Neural progenitor cell (in vitro differentiated cells): ENCODE data around the gene RGPD3. TPM values are rescaled to one million over a fixed set of nuclear protein-coding genes. Genes with fewer than 3 reads are reported as not detected.
"Not testable (repeated sequence)": the region's sequence is repeated elsewhere in the genome, so short reads cannot be mapped to it uniquely, and the experiment has no call there.

ENCODE experiments used
- DNase-seq: peaks from one replicate; pipeline ENCODE4 v3.0.0-alpha.2; 2016; ENCODE audit warnings: low spot score
- H2AFZ ChIP-seq: fragments of 200-600 bp; sonication (generic); replicated peaks from 2 replicates; pipeline ENCODE4 v1.6.1; 2016; ENCODE audit warnings: antibody characterized with exemption
- H3F3A ChIP-seq: fragments of 200-600 bp; sonication (generic); 2 replicates; pipeline ENCODE4 v1.6.1; 2016; ENCODE audit warnings: antibody characterized with exemption, low read depth
- H3K27ac ChIP-seq: fragments of 200-600 bp; sonication (generic); 2 replicates; pipeline ENCODE4 v1.5.1; 2016; ENCODE audit warnings: mild to moderate bottlenecking
- H3K27me3 ChIP-seq: fragments of 200-600 bp; sonication (generic); 2 replicates; pipeline ENCODE4 v1.6.1; 2016; ENCODE audit warnings: mild to moderate bottlenecking, moderate library complexity
- H3K36me3 ChIP-seq: fragments of 200-600 bp; sonication (generic); 2 replicates; pipeline ENCODE4 v1.5.1; 2016
- H3K4me1 ChIP-seq: fragments of 200-600 bp; sonication (generic); 2 replicates; pipeline ENCODE4 v1.6.1; 2016; ENCODE audit warnings: mixed run types
- H3K4me2 ChIP-seq: fragments of 200-600 bp; sonication (generic); 2 replicates; pipeline ENCODE4 v1.6.1; 2016
- H3K4me3 ChIP-seq: fragments of 200-600 bp; sonication (generic); 2 replicates; pipeline ENCODE4 v1.5.1; 2016
- H3K79me2 ChIP-seq: fragments of 200-600 bp; sonication (generic); 2 replicates; pipeline ENCODE4 v1.6.1; 2016; ENCODE audit warnings: low read depth
- H3K9ac ChIP-seq: fragments of 200-600 bp; sonication (generic); 2 replicates; pipeline ENCODE4 v1.6.1; 2016
- H3K9me3 ChIP-seq: fragments of 200-600 bp; sonication (generic); 2 replicates; pipeline ENCODE4 v1.5.1; 2016; ENCODE audit warnings: low read depth
- H4K20me1 ChIP-seq: fragments of 200-600 bp; sonication (generic); 2 replicates; pipeline ENCODE4 v1.6.1; 2016; ENCODE audit warnings: low read depth
- H3K27ac Mint-ChIP-seq: 3 replicates; pipeline ENCODE4 v1.8.0; 2021; ENCODE audit warnings: mixed read lengths
- H3K27me3 Mint-ChIP-seq: 2 replicates; pipeline ENCODE4 v1.8.0; 2022; ENCODE audit warnings: low read depth, mild to moderate bottlenecking, inconsistent platforms, moderate library complexity, mixed read lengths; ENCODE audit not compliant: insufficient read depth
- H3K36me3 Mint-ChIP-seq: 3 replicates; pipeline ENCODE4 v1.8.0; 2021; ENCODE audit warnings: mixed read lengths
- H3K4me1 Mint-ChIP-seq: 3 replicates; pipeline ENCODE4 v1.8.0; 2021; ENCODE audit warnings: mixed read lengths
- H3K4me3 Mint-ChIP-seq: 3 replicates; pipeline ENCODE4 v1.8.0; 2021; ENCODE audit warnings: mild to moderate bottlenecking, moderate library complexity, mixed read lengths
- H3K9me3 Mint-ChIP-seq: 3 replicates; pipeline ENCODE4 v1.8.0; 2020; ENCODE audit warnings: mixed read lengths
- total RNA-seq: library from RNA; depleted of rRNA; stranded (reverse); fragments of >200 nt; gene quantifications from 2 replicates; pipeline ENCODE4 v1.2.3, GENCODE V29; 2015; ENCODE audit warnings: low replicate concordance

RGPD3 gene
- total RNA-seq, 1 donor from 2014 or later: 0.07 TPM

GRCh38 chr2:106502351-106502750 lies 34.1 kb upstream of the RGPD3 start:
- not testable (repeated sequence) for H3K4me3 ChIP-seq, H3K9ac ChIP-seq, H3K4me3 Mint-ChIP-seq, H3K4me1 Mint-ChIP-seq, H3K36me3 Mint-ChIP-seq, H3K27ac Mint-ChIP-seq, H3K27me3 Mint-ChIP-seq, H4K20me1 ChIP-seq, H3K27me3 ChIP-seq, DNase-seq, H3K36me3 ChIP-seq, H3K9me3 ChIP-seq, H3K79me2 ChIP-seq, H3K9me3 Mint-ChIP-seq, H3F3A ChIP-seq, H3K4me1 ChIP-seq, H3K27ac ChIP-seq, H3K4me2 ChIP-seq, H2AFZ ChIP-seq

- not testable (repeated sequence) for H3F3A ChIP-seq, H3K9ac ChIP-seq, H3K27me3 ChIP-seq, H3K4me1 ChIP-seq, H3K9me3 Mint-ChIP-seq, H3K27ac ChIP-seq, H3K27me3 Mint-ChIP-seq, H2AFZ ChIP-seq, H3K4me2 ChIP-seq, H3K27ac Mint-ChIP-seq, H3K4me1 Mint-ChIP-seq, H4K20me1 ChIP-seq, DNase-seq, H3K4me3 ChIP-seq, H3K79me2 ChIP-seq, H3K36me3 Mint-ChIP-seq, H3K9me3 ChIP-seq, H3K4me3 Mint-ChIP-seq, H3K36me3 ChIP-seq
Measured at GRCh38 chr2:106500350-106500749, 32.1 kb upstream of the RGPD3 start.

GRCh38 chr2:106498549-106498948 lies 30.3 kb upstream of the RGPD3 start:
- not testable (repeated sequence) for DNase-seq, H3K27me3 Mint-ChIP-seq, H3K4me3 Mint-ChIP-seq, H3K4me2 ChIP-seq, H3K36me3 ChIP-seq, H3K9me3 ChIP-seq, H3K9ac ChIP-seq, H3K9me3 Mint-ChIP-seq, H3K27me3 ChIP-seq, H3K4me1 Mint-ChIP-seq, H3K27ac Mint-ChIP-seq, H3K27ac ChIP-seq, H3K4me1 ChIP-seq, H3K4me3 ChIP-seq, H2AFZ ChIP-seq, H3K36me3 Mint-ChIP-seq, H3K79me2 ChIP-seq, H4K20me1 ChIP-seq, H3F3A ChIP-seq

GRCh38 chr2:106492913-106493312 lies 24.7 kb upstream of the RGPD3 start:
- not testable (repeated sequence) for H3K27ac Mint-ChIP-seq, H2AFZ ChIP-seq, H3K27ac ChIP-seq, H3F3A ChIP-seq, H3K4me3 ChIP-seq, H3K36me3 Mint-ChIP-seq, H3K79me2 ChIP-seq, H3K27me3 ChIP-seq, H3K9ac ChIP-seq, H4K20me1 ChIP-seq, H3K9me3 ChIP-seq, H3K9me3 Mint-ChIP-seq, DNase-seq, H3K4me1 ChIP-seq, H3K4me1 Mint-ChIP-seq, H3K4me2 ChIP-seq, H3K4me3 Mint-ChIP-seq, H3K36me3 ChIP-seq, H3K27me3 Mint-ChIP-seq

- H3F3A ChIP-seq, H3K9me3 ChIP-seq, H3K79me2 ChIP-seq, H3K9ac ChIP-seq, H3K4me1 Mint-ChIP-seq, H4K20me1 ChIP-seq, H3K27ac ChIP-seq, H3K4me1 ChIP-seq, H3K4me3 ChIP-seq, H3K27me3 Mint-ChIP-seq, H3K36me3 ChIP-seq, H3K4me2 ChIP-seq, H3K9me3 Mint-ChIP-seq, H3K4me3 Mint-ChIP-seq, DNase-seq, H3K27ac Mint-ChIP-seq, H3K36me3 Mint-ChIP-seq: not testable (repeated sequence)
- Histone ChIP-seq H2AFZ (peak overlapping the region; percentile 26), H3K27me3 (peaks cover 12% of the 10 kb centered on the region)
Measured at GRCh38 chr2:106492399-106492798, 24.2 kb upstream of the RGPD3 start.

GRCh38 chr2:106489701-106490100 lies 21.5 kb upstream of the RGPD3 start:
- H3K27ac ChIP-seq, H3K9me3 Mint-ChIP-seq, H3K4me1 ChIP-seq, H3K9ac ChIP-seq, H4K20me1 ChIP-seq, H3K4me1 Mint-ChIP-seq, H3K27ac Mint-ChIP-seq, H3K4me3 Mint-ChIP-seq, H3K79me2 ChIP-seq, H2AFZ ChIP-seq, H3F3A ChIP-seq, H3K36me3 Mint-ChIP-seq, H3K4me3 ChIP-seq, H3K27me3 Mint-ChIP-seq, H3K4me2 ChIP-seq, H3K9me3 ChIP-seq, H3K36me3 ChIP-seq, DNase-seq: not testable (repeated sequence)
- peaks cover 31% of the 10 kb centered on the region for H3K27me3 ChIP-seq

GRCh38 chr2:106487386-106488191 lies 19.4 kb upstream of the RGPD3 start:
- Histone ChIP-seq H3K4me3 (peak overlapping the region; percentile 38), H3K27me3 (peaks cover 31% of the 10 kb centered on the region), H3K4me2 (peak overlapping the region; percentile 78)
- not testable (repeated sequence) for H3F3A ChIP-seq, H3K4me1 Mint-ChIP-seq, H3K9me3 ChIP-seq, H4K20me1 ChIP-seq, H3K4me3 Mint-ChIP-seq, H3K9me3 Mint-ChIP-seq, H3K27me3 Mint-ChIP-seq, H3K79me2 ChIP-seq, H2AFZ ChIP-seq, H3K27ac Mint-ChIP-seq, H3K36me3 ChIP-seq, H3K27ac ChIP-seq, H3K36me3 Mint-ChIP-seq, H3K4me1 ChIP-seq, H3K9ac ChIP-seq
- peak; percentile 51 for DNase-seq
